8988T (cell line): ENCODE data around the gene FNIP2.
"Not testable (repeated sequence)": the region's sequence is repeated elsewhere in the genome, so short reads cannot be mapped to it uniquely, and the experiment has no call there.

Source experiments
- DNase-seq: peaks from one replicate; pipeline ENCODE4 v3.0.0; 2011

FNIP2 gene

DNA sequence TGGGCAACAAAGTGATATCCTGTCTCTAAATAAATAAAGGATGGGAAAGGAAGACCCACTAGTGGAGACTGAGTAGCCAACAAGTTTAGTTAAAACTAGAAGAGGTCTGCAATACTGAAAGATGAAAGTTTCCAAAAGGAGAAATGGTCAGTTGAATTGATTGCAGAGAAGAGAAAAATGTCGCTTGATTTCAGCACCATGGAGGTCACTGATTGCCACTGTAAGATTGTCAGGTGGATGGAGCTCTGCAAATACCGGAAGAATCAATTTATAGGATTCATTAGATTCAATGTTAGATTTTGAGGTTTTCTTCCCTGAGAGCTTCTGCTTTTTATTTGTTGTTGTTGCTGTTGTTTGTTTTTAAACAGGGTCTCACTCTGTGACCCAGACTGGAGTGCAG, 5.4 kb upstream of the FNIP2 start:
- DNase-seq, result no peak

DNA sequence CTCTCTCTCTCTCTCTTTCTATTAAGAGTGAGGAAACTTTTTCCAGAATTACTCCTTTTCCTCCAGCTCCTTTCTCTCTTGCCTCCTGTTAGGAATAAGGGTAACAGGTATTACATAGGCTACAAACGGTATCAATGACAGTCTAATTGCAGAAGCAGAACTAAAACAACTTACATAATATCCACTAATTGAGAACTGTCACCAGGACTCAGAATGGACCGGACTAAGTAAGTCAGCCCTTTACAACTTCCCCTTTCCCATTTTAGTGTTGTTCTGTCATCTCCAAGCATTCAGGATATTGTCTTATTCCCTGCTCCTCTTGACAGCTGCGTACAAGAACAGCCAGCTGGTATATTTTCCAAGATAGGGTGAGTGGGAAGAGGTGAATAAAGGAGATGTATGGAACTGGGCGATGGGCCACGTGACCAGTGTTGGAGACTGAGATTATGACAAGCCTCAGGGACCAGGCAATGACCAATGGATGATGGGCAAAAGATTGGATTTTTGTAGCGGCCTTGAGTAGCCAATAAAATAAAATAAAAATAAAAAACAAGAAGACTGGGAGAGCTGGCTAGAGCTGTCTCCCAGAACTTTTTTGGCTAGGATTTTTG, 2.3 kb upstream of the FNIP2 start:
- DNase-seq, result no peak

DNA sequence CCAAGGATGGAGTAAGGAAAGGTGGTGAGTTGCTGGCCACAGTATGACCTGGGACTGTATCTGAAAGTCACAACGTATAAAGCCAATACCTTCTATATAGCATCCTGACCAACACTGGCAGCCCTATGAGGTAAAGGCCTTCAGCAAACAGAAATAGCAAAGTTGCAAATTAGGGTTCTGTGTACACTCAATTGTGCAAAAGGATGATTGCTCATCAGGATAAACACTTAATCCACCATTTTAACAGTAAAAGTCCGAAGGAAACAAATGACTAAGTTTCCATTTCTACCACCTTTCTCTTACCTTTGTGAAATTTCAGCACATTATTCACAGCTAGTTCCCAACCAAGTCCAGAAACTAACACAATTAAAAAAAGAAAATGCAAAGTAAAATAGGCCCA, 1.4 kb upstream of the FNIP2 start:
- no peak for DNase-seq

DNA sequence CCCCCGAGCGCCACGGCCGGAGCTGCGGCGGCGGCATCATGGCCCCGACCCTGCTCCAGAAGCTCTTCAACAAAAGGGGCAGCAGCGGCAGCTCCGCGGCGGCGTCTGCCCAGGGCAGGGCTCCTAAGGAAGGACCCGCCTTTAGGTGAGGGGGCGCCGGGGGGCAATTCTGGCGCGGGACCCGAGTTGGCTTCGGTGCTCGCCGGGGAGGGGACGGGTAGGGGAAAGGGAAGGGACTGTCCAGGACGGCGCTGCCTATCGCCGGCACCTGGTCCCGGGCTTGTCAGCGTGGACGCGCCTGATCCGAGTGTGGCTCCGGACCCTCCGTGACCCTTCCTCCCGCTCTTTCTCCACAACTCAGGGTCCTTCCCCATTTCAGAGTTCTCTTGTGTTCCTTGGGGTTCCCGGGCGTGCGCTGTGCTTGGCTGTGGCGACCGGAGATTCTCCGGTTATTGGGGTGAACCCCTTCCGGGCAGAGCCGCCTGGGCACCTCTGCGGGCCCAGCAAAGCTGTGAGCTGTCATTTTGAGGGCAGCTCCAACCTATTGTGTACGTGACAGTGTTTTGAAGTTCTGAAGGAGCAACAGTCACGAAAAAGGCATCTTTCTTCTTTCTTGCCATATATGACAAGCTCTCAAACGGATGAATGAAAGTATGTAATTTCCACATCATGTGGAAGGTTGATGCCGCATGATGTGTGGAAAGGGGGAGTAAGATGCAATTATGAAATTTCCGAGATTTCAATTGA, 522 bp downstream of the FNIP2 start:
- peak; percentile 33 for DNase-seq

DNA sequence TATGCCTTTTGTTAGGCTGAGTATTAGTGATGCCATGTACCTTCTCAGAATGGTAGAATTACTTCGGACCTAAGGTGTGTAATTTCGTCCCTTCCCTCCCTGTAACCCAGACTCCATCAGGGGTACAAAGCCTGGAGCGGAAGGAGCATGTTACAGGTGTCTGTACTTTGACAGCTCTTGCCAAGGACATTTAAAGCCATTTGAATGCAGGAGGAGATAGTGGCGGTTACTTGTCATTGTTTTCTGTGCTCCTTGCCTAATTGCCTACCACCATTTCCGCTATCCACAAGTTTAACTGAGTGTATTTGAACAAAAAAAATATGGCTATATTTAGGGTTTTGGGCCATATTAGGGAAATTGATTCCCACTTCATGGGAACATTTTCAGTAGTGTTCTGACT, 1.8 kb downstream of the FNIP2 start:
- no peak for DNase-seq

DNA sequence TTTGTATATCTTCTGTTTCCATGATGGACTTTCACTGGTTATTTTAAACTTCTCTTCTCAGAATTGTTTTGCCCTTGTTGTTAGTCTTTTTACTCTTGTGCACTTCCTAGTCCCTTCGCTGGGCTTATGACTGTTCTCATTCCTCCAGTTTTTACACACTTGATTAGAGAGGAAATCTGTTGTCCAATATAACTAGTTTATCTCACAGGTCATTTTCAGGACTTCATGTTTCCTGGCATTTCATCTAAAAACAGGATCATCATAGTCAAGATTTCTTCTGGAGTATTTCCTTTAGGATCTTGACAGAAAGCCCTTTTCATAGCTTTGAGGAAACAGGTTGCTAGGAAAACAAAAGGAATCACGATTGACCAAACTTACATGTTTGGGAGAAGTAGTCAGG, 3.0 kb downstream of the FNIP2 start:
- no peak for DNase-seq

DNA sequence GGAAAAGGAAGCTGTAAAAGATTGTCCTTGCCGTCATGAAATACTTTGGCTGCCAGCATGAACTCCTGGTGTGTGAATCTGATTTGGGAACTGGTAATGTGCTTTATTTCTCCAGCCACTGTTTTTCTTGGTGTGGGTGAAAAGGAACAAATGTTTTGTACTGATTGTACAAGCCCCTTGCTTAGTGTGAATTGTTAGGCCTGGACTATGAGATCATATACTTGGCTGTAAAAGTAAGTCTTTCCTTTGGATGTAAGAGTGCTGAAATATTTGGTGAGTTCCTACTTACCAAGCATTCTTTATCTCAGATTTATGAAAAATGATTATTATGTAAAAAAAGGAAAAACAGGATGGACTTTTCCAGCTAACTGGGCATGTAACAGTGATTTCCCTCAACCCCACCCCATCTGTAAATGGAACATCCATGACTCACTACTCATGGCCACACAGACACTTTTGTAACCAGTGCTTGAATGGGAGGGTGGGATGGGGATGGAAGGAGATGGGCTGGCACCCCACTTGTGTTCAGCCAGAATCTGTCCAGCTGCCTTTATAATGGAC, 6.3 kb downstream of the FNIP2 start:
- DNase-seq, result no peak

DNA sequence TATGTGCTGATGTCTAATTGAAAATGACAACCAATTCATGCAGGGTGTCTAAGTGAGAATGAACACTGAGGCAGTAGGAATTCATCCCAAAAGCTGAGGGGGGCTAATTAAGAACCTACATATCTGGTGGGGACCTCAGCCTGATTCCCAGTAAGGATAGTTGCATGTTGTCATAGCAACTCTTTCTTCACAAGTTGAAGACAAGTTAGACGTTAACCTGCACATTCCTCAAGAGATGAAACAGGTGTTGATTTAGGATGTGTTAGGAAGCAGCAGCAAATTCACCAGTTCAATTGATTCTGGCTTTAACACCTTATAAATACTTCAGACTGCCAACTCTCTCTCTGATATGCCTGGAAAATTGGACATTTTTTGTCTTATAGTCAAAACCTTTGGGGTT, 7.3 kb downstream of the FNIP2 start:
- DNase-seq, result no peak

DNA sequence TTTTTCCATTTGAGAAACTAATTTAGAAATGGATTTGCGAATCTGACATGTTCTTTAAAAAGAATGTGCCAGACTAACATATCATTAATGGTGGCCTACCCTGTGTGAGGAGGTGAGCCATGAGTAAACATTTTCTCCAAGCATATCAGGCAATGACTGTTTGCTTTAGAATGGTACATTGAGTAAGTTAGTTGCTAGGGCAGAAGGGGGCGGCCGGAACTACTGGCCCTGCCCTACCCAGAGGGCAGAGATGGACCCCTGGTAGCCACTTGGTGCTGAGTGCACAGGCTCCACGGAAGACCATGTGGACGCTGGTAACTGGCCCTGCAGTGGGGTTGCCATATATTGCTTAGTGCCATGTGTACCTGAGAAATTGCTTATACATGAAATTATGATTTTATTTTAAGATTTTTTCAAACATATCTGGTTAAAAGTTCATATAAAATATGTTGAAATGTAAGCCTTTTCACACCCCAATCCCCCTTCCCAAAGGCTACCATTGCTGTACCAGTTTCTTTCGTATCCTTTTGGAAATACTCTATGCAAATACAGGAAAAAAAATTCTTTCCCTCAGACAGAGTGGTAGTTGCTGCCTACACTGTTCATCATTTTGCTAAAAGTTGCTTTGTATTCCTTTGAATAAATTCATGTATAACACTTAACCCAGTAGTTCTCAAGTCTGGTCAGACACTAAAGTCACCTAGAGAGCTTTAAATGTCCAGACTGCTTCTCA, 8.8 kb downstream of the FNIP2 start:
- DNase-seq, result no peak

DNA sequence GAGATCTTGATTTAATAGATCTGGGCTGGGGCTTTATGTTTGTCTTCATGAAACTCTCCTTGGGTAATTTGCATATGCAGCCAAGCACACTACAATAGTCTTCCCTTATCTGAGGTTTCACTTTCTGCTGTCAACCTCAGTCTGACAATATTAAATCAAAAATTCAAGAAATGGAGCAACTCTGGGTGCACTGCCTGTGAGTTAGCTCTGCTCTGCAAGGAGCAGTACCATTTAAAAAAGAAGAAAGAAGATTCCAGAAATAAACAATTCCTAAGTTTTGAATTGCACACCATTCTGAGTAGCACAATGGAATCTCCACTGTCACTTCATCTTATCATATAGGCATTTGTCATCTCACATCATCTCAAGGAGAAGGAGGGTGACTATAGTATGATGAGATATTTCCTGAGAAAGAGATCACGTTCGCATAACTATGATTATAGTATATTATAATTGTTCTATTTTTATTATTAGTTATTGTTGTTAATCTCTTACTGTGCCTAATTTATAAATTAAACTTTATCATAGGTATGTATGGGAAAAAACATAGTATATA, 9.4 kb downstream of the FNIP2 start:
- no peak for DNase-seq

DNA sequence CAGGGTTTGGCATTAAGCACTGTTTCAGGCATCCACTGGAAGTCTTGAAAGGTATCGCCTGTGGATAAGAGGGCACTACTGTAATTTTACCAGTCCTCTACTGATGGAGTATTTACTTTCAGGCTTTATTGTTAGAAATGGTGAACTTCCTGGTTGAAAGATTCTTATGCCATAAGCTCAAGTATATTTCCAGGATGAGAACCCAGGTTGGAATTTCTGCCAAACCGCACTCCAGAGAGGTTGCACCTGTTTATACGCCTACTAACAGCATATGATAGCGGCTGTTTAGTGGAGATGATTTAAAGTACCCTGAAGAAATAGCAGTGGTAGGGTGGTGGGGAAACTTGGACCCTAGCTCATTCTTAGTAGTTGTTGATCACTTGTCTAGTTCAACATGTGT, 9.9 kb downstream of the FNIP2 start:
- no peak for DNase-seq

DNA sequence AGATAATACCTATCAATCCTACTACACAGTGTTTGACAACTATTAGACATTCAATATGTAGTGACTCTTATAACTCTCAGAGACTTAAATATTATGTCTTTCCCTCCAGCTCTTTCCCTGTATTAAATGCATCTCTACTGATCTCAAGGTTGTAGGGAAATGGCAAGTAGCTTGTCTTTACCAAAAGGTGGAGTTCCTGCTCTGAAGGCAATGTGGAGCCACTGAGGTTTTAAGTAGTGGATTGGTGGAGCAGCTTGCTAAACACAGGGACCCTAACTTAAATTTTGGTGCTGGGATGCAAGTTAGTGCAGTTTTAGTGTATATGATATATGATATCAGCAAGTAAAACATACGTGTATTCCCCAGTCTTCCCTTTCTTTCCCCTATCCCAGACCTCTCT, 13.1 kb downstream of the FNIP2 start:
- DNase-seq, result no peak

DNA sequence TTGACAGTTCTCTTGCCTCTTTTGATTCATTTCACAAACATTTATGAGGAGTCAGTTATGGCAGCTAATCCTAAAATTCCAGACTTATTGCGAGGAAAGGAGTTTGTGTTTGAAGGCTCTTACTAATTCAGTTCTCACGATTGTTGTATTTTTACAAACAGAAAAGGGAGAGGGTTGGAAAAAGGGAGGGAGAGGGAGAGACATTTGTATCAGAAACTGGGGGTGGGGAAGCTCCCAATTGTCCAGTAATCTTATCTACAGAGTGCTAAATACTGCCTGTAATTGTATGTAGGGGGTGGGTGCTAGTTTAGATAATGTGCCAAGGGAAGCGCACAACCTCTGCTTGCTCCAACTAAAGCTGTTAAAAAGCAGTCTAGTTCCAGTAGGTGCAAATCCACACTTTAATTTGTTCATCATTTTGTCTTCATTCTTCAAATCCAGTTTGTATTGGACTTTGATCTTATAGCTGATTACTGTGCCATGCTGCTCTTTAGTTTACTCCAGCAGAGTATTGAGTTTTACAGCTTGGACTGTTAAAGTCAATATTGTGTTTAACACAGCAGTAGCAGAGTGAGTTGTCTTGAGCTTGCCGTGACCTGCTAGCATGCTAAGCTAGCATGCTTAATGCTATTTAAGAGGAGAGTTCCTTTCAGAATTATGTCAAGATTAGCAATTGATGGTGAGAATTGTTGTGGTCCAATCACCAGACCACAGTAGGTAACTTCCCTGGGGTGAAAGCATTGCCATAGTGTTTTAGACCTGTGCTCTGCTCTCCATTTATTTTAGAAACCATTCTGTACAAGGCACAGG, 13.9 kb downstream of the FNIP2 start:
- no peak for DNase-seq

DNA sequence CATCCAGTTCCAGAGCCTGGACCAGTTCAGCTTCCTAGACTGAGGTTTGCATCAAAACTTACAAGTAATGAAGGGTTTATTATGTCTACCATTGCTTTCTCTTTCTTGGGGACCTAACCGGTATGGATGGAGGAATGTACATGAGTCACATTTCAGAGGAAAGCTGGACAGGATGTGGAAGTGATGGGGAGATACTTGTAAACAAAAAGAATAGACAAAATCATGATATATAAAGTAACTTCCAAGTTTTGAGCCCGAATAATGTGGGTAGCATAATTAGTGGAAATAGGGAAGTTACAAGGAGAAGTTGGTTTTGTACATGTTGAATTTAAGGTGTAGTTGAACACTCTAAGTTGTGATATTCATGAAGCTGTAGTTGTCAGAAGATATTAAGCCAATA, 15.0 kb downstream of the FNIP2 start:
- DNase-seq, result no peak

DNA sequence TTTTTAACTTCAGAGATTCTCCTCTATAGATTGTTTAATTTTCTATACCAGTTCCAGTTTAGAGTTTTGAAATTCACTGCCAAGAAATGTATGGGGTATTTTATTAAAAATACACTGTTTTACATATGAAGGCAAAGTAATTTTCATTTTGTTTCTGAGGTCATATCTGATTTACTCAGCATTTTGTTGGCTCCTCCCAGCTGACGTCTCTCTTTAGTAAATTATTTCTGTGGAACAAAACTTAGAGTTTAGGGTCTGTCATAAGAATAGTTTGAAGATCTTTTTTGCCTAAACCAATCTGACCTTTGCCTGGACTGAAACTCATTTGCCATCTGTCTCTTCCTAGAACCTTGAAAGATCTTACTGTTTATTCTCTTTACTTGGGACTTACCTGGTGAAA, 16.9 kb downstream of the FNIP2 start:
- no peak for DNase-seq

DNA sequence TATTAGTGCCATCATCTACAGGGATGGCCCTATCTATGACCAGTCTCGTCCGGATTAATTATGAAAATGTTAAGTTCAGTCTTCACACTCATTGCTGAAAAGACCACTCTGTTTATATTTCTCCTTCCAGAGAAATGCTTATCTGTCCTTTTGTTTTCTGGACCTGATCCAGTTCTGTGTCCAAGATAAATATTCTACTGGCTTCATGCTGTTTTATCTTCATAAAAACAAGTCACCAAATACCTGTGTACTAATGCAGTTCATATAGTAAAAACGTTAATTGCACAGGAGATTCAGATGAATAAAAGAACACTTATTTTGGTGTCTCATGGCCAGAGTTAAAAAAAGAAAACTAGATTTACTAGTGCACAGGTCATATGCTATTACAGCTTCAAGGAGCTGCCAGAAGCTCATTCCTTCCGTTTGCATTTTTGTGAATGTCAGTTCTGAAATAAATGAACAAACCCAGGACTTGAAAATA, 17.3 kb downstream of the FNIP2 start:
- DNase-seq, result no peak

DNA sequence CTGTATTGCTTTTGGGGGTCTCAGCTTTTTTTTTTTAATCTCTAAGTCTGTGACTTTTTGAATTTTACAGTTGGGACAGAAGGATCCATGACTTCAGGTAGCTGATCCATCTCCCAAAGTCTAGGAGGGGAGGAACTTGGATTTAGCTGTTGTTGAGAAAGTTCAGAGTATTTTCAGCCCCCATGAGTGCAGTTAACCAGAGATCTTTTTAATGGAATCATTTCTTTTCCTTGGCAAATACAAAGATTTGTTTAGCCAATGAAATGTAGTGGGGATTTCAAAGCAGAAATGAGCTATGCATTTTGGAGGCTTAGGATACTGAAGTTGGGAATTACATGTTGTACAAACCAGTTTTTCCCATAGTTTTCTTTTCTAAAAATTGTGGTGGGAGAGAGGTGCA, 18.1 kb downstream of the FNIP2 start:
- DNase-seq, result no peak

DNA sequence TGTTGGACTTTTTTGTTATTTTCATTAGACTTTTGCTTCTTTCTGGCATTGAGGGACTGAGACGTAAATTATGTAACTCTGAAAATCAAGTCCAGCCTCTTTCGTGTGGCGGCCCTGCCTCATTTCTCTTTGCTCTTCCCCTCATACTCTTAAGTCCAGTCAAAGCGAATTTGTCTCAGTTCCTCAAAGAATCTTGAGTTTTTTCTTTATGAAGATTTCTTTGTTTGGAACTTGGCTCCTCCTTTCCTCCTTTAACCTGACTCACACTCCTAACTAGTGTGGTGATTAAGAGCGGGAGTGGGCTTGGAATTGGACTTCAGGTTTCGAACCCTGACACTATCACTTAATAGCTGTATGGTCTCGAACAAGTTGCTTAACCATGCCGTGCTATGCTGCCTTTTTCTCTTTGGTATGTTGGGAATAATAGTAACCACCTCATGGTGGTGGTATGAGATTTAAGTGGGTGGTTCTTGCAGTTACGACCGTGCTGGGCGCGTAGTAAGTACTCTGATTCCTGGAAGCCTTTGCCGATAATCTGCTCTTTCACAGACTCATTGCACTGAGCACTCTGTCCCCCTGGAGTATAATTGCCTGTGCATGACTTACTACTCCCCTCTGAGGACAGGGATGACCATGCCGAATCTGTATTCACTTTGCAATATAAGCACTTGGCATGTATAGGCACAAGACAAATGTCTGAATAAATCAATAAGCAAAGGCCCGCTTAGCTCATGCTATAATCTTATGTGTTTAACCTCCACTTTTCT, 19.1 kb downstream of the FNIP2 start:
- no peak for DNase-seq

DNA sequence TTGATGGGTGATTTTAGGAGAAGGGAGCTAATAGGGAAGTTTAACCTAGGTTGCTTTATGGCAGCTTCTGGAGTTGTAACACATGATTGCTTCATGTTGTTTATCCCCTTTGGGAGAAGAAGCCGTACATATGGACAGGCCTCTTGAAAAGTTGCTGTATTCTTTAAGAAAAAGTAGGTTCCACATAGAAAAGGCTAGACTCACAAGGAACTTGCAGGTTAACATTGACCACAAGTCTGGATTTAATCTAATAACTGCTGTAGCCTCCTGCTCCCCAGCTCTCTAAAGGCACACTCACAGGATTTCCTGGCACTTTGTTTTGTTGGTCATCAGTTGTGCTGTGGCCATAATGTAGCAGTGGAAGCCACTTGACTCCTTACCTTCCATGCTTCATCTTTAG, 19.7 kb downstream of the FNIP2 start:
- DNase-seq, result no peak

DNA sequence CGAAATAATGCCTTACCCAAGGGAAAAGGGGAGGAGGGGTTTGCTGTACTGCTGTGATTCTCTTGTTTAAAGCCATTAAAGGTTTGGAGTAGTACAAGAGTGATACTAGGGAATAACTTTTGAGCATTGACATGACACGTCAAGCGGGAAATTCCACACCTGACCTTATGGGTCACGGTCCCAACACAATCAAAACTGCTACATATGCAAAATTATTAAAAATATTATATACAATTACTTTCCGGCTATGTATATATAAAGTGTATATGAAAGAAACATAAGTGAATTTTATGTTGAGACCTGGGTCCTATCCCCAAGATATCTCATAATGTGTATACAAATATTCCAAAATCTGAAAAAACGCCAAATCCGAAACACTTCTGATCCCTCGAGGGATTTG, 21.0 kb downstream of the FNIP2 start:
- DNase-seq, result no peak

DNA sequence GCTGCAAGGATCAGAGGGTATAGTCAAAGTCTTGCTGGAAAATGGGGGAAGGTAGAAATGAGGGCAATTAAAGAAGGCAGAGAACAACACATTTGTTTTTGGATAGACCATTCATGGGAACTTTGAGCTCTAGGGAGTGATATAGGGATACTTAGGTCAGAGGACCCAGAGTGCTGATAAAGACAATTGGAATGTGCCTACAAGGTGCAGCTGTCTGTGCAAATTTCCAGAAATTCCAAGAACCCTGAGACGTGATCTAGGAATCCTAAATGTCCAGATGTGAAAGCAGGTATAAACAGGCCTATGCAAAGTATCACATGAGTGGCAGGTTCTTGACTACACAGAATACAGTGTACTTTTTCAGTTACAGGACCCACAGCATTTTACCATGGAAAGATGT, 24.2 kb downstream of the FNIP2 start:
- no peak for DNase-seq

DNA sequence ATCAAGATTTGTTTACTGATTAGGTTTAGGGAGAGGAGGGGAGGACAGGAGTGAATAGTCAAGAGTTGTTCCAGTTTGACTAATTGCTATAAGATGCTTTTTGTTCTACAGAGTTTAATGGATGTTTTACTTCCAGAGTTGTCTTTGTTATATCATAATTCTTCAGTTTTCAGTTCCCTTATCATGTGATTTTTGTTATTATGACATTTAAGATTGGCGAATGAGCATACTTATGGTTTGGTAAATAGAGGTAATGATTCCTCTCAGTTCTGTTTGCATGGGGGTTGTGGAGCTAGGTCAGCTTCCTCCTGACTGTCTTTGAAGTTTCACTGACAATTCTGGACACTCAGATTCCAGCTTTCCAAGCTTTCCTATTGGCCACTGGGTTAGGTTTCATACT, 24.6 kb downstream of the FNIP2 start:
- DNase-seq, result not testable (repeated sequence)
